DMS79 treated with DMSO at 0.1 percent for 48 hours (cell line): ENCODE measurements around the gene FOXJ3.

Experiments used
- DNase-seq: peaks from one replicate; lab custom pipeline; 2025; lab: John Stamatoyannopoulos, UW

FOXJ3 gene

DNA sequence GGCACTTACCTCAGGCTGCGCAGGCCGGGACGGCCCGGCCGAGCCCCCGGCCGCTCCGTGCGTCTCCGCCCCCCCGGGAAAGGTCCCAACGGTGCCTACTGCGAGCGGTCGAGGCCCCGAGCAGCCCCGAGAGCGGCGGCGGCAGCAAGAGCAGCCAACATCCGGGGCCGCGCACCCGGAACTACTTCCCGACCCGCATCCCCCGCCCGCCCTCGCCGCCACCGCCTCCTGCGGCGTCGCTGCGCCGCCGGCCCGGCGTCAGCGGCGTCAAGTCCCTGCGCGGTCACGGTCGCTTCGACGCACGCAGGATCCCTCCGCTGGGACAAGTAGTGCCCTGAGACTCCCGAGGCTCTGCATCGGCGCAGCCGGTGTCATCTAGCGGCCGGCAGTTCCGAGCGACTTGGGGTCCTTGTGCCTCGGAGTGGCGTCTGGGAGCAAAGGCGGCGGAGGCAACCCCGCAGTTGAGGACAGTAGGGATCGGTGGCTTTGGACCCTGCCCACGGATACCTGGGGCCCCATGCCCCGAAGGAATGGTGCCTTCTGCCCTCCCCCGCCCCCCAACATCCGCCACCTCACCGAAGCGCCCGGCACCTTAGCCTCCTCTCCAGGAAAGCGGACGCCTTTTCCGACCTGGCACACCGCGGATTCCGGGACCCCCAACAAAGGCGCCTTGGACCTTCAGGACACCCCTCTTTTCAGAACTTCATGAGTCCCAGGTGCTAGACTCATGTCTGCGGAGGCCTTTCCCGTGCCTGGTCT, at the start of gene FOXJ3:
TSS of gene FOXJ3 (minus strand) at position 186 of the 759 bp plus-strand sequence. CDS start 24,142 bp downstream, outside the sequence.
- DNase-seq, result peak; percentile 93

DNA sequence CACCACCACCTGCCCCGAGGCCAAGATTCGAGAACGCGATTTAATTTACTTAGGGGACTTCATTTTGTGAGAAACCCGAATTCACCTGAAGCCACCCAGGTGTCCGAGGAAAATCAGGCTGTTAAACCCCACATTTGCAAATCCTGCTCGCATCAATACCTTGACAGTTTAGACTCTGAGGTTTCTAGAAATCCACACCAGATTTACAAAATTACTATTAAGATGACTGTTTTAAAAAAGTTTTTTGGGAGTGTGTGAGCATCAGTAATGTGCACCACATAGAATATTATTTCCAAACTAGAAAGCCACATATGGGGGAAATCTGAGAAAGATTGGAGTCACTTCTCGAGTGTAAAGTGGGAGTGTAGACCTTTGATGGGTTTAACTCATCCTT, 46.2 kb upstream of the FOXJ3 start:
- peak; percentile 56 for DNase-seq

DNA sequence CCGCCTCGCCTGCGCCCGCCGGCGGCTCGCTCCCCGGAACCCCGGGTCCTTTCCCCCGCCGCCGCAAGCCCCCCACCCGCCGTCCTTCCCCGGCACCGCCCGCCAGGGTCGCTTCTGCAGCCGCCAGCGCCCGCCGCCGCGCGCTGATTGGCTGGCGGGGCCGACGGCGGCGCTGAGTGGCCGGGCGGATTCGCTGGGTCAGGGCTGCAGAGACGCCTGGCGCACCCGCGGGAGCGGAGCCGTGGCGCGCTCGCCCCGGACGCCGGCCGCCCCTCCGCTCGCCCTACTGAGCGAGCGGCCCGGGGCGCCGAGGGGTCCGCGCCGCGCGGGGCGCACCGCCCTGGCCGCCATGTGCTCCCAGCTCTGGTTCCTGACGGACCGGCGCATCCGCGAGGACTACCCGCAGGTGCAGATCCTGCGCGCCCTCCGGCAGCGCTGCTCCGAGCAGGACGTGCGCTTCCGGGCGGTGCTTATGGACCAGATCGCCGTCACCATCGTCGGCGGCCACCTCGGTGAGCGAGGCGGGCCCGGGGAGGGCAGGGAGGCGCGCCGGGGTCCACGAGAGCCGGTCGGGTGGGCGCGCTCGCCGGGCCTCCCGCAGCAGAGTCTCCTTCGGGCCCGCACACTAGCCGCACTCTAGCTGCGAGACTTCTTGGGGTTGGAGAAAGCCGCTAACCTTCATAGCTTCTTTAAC, 45.7 kb upstream of the FOXJ3 start, which contains the start of gene RIMKLA:
TSS of gene RIMKLA (plus strand) at position 207 of the 694 bp plus-strand sequence. CDS start at position 350, 143 bp downstream.
- peak; percentile 87 for DNase-seq

DNA sequence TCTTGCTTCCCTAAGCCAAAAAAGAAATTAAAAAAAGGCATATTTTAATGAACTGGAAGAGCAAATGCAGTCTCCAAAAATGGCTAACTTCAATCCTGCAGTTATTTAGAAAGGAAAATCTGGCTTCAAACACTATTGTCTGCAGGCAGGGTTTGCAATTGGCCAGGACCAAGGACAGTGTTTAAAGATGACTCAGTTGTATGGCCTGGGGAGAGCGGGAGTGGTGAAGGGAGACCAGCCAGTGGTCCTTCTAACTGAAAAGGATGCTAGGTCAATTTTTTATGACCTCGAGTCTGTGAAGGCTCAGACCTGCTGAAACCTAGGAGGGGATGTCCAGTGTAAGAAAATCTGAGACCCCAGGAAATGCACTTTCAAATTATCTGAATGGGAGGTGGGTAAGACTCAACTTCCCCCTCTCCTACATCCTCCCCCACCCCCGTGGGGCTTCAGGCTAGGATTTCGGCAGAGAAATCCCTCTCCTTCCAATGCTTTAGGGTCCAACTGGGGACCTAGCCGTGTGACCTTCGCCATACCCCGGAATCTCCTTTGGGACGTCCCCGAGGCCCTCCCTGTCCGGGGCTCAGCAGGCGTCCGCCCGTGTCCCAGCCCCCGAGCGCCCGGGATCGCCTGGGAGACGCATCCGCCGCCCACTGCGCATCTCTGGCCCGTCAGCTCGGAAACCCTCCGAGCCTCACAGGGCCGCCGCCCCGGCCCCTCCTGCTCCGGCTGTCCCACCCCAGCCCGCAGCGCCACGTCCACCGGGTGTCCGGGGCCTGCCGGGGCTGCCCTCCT, 45.0 kb upstream of the FOXJ3 start:
- peak; percentile 62 for DNase-seq

DNA sequence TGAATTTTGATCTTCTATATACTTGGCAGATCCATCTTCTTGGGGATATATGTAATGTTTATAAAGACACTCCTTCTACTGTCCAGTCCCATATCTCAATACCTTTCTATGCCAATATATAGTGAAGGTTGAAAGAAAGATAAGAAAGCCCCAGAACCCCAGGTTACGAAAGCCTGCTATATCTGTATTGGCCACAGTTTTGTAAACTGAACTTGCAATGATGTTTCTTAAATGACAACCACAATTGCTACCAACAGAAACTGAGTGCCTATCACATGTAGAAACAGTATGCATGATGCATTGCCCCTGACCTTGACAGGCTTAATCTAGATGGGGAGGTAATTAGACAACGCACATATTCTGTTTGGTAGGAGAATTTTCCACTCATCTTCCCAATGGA, 37.8 kb upstream of the FOXJ3 start:
- DNase-seq, result no peak

DNA sequence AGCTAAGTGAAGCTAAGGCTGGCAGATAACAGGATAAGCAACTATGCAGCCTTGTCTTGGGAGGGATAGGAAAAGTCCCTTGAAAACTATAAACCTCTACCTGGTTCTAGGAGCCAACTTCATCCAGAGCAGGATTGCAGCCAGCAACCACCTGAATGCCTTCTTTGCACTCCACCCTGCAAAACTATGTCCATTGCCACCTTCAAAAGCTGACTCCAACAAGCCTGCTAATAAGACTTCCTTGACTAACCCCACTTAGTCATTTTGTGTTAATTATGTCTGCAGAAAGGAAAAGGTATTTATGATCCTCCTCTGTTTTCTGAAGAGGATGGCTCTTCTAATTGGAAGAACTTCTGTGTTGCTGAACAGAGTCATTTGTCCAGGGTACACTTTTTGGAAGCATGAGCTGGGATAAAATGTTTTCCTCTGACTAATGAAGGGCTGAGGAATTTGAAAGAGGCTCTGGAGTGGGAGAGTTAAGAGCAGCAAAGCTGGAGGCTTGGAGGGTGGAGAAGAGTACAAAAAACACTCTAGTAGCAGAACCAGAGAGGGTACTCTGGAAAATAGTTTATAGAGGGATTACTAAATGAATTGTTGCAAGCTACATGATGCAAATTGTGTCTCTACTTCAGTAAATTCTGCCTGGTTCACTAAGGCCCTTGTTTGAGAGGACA, 36.0 kb upstream of the FOXJ3 start:
- DNase-seq, result no peak

DNA sequence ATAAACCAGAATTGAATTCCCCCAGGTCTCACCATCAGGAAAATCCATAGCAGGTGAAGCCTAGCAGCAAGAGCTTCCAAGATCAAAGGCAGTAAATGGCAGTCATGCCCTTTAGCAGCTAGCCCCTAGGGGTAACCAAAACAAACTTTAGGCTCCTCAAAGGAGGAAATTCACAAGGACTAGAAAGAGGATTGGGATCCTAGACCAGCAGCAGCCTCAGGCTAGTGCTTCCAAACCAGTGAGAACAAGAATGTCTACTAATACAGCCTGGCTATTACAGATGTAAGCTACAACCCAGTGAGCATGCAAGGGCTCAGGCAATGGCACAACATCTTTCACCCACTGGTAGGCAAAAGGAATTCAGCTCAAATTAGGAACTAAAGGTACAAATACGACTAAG, 34.4 kb upstream of the FOXJ3 start:
- DNase-seq, result no peak

DNA sequence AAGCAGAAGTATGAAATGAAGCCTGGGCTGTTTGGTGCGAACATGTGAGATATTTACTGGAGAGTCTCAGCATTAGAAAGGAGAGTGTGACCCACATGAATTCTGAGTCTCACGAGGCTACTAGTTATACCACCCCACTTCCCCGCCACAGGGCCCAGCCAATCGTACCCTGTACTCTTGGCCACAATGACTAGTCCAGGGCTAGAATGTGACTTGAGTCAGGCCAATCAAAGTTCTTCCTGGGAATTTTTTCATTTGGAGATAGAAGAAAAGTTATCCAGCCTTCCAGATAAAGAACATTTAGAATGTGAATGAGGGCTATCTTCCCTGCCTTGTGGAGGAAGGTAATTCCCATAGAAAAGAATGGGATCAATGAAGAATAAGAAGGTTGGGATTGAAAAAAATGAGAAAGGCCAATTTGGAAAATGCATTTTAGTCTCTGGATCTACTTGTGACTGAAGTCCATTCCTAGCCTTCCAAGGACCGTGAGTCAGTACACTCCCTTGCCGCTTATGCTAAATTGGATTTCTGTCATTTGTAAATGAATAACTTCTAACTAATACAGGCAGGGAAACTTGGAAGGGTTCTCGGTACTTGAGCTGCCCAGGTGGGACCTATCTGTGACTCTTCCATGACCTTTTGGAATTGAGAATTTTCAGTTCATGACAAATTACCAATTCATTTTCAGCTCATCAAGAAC, 33.2 kb upstream of the FOXJ3 start:
- DNase-seq, result no peak

DNA sequence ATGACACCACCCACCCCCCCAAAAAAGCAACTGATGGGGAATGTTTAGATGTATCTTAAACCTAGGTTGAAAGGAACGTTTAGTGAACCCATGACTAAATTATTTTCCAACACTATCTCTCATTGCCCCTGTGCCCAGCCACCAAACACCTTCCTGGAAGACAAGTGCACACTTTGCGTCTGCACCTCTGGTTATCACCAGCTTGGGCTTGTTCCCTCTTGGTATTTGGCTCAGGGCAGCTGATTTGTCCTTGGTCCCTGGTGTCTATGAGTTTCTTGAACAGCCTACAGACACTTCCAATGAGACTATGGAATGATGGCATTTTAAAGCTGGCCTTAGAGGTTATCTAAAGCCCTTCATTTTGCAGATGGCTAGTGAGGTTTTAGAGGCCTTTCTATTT, 30.1 kb upstream of the FOXJ3 start:
- no peak for DNase-seq

DNA sequence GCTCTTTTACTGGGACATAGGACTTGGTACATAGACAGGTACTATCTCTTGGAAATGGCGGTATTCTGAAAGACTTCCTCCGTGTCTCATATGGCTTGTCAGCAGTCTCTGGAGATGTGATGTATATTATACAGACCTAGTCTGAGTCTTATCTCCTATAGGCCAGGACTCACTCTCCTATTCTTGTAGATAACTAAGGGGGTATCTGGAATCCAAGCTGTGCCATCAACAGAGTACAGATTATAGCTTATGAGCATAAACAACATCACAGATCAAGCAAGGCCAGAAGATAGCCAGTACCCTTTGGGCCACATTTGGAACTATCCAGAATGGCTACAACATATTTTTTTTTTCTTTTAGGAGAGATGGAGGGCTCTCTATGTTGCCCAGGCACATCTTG, 29.5 kb upstream of the FOXJ3 start:
- DNase-seq, result no peak

DNA sequence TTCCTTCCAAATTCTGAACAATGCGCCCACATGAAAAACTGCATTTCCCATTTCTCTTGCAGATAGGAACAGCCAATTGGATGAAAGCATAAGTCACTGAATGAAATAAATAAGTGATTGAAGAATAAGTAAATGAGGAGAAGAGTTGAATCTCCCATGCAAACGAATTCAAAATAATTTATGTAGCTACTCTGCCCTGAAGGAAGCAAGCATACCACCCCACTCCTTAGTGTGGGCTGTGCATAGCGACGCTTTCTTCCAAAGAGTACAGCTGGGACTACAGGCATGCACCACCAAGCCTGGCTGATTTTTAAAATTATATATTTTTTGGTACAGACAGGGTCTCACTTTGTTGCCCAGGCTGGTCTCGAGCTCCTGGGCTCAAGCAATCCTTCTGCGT, 29.1 kb upstream of the FOXJ3 start:
- DNase-seq, result no peak

DNA sequence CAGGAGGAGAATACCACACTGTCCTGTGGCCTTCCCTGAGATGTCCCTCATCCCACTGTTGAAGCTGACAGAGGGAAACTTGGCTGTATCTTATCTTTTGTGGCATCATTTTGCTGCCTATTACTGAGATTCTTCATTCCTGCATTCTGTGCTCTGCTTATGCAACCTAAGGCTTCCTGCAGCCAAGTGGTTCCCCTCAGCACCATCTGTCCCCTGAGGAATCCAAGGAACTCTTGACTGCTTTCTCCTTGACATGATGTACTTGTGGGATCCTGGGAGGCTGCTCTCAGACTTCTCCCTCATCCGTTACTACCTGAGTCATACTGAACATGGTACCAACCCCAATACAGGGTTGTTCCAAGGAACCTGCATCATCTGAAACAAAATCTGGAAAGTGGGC, 24.4 kb upstream of the FOXJ3 start:
- DNase-seq, result no peak

DNA sequence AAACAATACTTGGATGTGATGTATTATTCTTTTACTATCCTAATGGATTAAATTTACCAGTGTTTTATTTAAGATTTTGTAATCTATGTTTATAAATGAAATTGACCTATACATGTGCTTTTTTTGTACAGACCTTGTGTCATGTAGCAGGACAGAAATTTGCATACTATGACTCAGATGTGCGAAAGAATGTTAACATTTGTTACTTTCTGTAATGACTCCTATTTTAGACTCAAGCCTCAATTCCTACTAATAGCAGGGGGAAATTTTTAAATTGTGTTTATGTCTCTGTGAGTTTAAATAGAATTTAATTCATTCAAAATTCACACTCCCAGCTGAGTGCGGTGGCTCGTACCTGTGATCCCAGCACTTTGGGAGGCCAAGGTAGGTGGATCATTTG, 23.8 kb upstream of the FOXJ3 start:
- no peak for DNase-seq

DNA sequence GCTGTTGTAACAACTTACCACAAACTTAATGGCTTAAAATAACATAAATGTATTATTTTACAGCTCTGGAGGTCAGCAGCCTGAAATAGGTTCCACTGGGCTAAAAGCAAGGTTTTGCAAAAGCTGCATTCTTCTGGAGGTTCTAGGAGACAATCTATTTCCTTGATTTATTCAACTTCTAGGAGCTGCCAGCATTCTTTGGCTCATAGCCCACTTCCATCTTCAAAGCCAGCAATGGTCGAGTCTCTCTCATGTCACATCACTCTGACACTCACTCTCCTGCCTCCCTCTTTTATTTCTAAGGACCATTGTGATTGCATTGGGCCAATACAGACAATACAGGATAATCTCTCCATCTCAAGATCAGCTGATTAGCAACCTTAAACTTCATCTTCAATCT, 15.1 kb upstream of the FOXJ3 start:
- DNase-seq, result peak; percentile 80

DNA sequence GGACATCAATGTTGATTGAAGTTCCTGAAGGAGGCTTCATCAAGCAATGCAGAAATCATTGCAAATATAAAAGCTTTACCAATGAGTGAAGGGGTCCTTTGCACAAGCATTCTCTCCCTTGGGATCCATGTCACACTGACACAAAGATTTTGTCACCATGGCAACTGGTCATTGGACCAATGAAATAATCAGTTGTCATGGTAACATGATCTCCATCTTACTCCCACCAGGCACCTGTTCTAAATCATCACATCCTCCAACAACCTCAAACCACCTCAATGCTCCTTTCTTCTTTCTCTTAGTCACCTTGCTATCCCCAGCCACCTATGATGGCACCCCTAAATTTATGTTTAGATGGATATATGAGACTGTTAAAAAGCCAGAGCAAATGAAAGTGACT, 13.5 kb upstream of the FOXJ3 start:
- DNase-seq, result peak; percentile 46

DNA sequence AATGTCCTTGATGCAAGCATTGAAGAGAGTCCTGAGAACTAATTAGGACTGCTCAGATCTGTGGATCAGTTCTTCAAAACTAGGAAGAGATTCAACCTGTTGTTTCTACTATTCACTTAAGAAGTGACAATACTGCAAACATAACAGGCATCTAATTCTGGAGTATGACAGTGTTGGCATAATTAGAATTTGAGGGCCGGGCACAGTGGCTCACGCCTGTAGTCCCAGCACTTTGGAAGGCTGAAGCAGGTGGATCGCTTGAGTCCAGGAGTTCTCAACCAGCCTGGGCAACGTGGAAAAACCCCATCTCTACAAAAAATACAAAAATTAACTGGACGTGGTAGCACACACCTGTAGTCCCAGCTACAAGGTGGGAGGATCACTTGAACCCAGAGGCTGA, 8.0 kb upstream of the FOXJ3 start:
- DNase-seq, result no peak

DNA sequence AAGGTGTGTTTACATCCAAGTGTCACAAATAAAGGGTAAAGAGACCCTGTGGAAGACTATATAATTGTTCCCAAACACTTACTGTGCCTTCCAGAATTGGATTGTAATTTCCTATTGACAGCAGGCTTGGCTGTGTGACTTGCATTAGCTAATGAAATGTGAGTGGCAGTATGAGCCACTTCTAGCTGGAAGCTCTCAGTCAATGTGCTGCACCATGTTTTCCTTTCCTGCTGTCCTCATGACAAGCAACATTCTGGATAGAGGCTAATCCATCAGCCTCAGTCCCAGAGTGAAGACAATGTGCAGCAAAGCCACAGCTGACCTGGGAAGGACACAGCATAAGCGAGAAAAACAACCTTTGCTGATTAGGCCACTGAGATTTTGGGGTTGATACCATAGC, 5.9 kb upstream of the FOXJ3 start:
- DNase-seq, result peak; percentile 96

DNA sequence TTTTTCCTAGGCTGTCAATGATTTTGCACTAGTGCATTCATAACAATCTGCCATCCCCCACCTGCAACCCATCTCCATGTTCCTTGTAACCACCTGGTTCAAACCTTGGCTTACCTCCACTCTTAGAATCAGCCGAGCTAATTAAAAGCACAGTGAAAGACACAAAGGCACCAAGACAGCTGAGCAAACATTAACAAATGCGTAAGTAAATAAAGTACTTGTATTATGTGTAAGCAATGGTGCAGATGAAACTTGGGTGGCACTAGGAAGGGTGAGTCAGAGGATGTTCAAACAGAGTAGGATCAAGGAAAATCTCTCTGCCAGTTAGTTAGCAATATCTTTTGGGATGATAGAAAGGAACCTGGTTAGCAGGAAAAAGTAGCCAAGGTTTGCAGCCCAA, 5.1 kb upstream of the FOXJ3 start:
- peak; percentile 100 for DNase-seq

DNA sequence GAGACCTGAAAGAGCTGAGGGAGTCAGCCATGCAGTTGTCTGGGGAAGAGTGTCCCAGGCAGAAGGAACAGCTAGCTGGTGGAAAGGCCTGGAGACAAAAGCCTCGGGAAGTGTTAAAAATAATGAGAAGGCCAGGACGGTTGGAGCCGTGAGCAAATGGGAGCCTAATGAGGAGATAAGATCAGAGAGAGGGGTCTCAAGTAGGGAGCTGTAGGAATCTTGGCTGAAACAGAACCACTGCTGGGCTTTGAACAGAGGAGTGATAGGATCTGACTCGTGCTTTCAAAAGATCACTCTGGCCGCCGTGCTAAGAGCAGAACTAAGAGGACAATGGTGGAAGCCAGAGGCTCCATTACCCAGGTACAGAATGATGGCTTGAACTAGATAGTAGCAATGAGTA, 1.9 kb upstream of the FOXJ3 start:
- peak; percentile 65 for DNase-seq

DNA sequence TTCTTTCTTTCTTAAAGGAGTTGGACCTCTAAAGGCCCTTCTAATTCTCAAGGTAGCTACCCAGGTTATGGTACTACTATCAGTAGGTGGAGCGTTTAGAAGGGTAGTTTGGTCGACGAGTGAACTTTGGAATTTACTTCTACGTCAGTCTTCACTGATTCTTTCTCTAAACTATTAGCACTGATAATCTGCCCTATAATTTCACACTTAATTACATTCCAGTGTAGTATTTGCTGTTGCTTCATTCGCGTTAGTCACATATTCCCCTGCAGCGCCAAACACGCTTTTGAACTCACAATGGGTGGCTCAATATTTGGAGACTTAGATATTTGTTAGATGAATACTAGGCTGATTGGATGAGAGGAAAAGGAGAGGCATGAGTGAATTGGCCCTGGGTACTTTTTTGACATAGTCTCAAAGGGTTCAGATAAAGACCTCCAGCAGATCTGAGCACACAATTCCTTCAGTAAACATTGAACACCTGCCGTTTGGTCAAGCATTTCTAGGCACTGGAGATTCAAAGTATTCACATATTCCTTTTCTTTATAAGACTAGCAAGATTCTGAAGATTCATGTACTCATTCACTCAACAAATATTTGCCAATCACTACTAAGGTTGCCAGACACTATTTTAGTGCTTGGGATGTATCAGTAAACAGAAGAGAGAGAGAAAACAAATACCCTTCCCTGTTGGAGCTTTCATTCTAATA, 929 bp upstream of the FOXJ3 start:
- DNase-seq, result peak; percentile 95
